HG03565 (cell line): ENCODE data around the gene SNTG2.
"Not testable (repeated sequence)": the region's sequence is repeated elsewhere in the genome, so short reads cannot be mapped to it uniquely, and the experiment has no call there.

Experiments used
- ATAC-seq: cut with Tn5 transposase; IDR thresholded peaks from one replicate; pipeline ENCODE4 v1.9.1; 2021; ENCODE audit warnings: mild to moderate bottlenecking, moderate library complexity; ENCODE audit not compliant: unreplicated experiment

The SNTG2 gene

GRCh38 chr2:950080-950966 lies at the start of gene SNTG2:
Gene SNTG2, plus strand, starts transcription at chr2:950849. Its CDS starts 148 bp downstream, at chr2:950997.
- ATAC-seq = no peak

DNA sequence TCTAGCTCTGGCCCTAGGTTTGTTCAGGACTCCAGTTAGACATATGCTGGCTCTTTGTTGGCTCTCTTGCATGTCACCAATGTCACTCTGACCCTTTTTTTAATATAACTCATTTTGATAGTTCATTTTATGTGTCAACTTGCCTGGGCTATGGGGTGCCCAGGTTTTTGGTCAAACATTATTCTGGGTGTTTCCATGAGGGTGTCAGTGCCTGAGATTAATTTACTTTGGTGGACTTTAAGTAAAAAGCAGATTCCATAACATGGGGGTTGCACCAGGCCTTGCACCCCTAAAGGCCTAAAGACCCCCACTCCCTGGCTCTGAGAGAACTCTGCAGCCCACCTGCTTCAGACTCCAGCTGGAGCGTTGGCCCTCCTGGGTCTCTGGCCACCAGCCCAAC lies 48.1 kb upstream of the SNTG2 start:
- ATAC-seq = no peak

- no peak for ATAC-seq
Observed at GRCh38 chr2:903223-903900, 47.3 kb upstream of the SNTG2 start.

GRCh38 chr2:904246-905024 lies 46.2 kb upstream of the SNTG2 start:
- no peak for ATAC-seq

GRCh38 chr2:905091-905832 lies 45.4 kb upstream of the SNTG2 start:
- no peak for ATAC-seq

DNA sequence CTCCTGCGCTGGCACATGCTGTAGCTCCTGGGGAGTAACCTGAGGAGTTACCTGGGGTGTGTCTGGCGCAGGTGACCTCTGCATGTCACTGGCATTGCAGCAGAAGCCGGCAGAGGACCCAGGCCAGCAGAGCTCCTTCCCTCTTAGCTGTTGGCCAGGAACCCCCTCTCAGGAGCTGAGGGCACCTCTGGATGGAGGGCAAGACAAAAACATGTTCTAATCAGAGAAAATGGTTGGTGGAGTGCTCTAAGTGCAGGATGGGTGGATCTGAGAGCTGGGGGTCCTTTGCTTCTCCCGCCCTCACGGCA lies 44.9 kb upstream of the SNTG2 start:
- no peak for ATAC-seq

GRCh38 chr2:907706-908105 lies 42.9 kb upstream of the SNTG2 start:
- ATAC-seq = no peak

- ATAC-seq = no peak
Observed at GRCh38 chr2:908568-908967, 42.1 kb upstream of the SNTG2 start.

GRCh38 chr2:909764-910379 lies 40.8 kb upstream of the SNTG2 start:
- ATAC-seq = not testable (repeated sequence)

GRCh38 chr2:910698-911097 lies 40.0 kb upstream of the SNTG2 start:
- ATAC-seq = no peak

GRCh38 chr2:915979-916378 lies 34.7 kb upstream of the SNTG2 start:
- no peak for ATAC-seq

DNA sequence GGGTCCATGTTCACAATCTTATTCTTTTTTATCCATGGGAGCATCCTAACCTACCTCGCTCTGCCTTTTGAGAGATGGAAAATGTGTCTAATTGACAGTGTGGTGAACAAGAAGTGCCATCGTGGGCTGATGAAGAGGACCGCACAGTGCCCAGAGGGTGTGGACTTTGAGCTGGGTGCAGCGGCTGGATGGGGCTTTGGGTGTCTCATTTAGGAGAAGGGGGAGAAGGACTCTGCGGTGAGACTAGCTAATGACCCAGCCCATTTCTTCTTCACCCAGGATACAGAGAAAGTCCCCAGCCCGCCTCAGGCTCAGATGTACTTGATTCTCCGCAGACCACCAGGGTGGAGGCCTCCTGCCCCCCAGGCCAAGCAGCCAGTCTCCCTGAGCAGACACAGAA lies 33.7 kb upstream of the SNTG2 start:
- ATAC-seq = no peak

DNA sequence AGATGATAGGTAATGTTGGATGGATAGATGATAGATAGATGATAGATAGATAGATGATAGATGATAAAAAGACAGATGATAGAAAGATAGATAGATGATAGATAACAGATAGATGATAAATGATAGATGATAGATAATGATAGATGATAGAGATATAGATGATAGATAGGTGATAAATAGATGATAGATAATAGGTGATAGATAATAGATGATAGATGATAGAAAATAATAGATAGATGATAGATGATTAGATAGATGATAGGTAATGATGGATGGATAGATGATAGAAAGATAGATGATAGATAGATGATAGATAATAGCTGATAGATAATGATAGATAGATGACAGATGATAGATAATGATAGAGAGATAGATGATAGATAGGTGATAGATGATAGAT lies 31.0 kb upstream of the SNTG2 start:
- ATAC-seq = no peak

GRCh38 chr2:920573-920972 lies 30.1 kb upstream of the SNTG2 start:
- ATAC-seq = no peak

DNA sequence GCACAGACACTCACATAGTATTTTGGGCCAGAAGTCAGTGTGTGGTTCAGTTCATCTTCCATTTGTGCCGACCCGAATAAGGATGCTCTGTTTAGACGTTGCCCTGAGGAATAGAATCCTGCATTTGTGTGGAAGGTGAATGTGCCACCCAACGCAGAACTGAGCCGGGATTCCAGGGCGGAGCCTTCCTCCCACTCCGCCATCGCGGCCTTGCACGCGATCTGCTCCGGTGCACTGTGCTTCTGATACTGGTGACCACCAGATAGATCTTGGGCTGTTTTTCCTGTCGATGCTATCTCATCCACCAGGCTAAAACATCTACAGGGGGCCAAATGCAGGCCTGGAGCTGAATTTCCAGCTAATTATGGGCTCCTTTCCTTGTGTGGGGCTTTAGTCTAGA lies 29.6 kb upstream of the SNTG2 start:
- no peak for ATAC-seq

DNA sequence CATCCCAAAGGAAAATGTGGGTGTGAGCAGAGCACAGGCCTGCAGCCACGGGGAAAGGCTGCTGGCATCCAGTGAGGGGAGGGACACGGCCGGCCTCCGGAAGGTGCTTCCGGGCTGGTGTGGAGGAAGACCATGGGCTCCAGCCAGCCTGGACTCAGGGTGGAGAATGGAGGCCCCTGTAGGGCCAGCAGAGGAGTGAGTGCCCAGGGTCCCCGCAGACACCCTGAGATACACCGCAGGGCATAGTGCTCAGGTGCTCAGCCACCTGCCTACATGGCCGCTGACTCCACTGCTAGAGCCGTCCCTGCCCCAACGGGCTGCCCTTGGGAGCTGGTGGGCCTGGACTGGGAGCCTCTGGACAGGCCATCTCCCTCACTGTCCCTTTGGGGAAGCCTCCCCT lies 28.5 kb upstream of the SNTG2 start:
- no peak for ATAC-seq

DNA sequence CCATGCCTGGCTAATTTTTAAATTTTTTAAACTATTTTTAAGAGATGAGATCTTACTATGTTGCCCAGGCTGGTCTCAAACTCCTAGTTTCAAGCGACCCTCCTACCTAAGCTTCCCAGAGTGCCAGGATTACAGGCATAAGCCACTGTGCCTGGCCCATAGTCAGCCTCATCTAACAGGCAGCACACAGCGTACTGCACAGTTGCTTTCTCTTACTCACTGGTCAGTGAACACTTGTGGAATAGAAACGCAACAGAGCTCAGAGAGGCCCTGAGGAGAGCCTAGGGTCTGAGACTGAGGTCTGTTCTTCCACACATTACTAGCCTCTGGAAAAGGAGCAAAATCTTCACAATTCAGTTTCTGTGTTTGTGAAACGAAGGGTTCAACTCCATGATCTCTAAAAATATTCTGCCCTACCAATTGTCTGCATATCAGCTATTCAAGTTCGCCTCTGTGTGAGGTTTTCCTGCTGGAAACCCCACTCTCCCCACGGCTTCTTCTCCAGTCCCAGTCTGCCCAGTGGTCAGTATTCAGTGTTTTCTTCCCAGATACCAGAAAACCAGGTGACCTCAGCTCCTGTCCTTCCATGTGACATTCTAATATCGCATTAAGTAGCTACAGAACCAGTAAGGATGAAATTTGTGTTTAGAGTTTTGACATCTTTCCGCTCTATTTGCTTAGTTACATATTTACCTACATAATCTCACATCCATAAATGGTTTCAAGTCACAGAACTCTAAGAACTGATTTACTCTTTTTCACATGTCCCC lies 26.6 kb upstream of the SNTG2 start:
- ATAC-seq = no peak

GRCh38 chr2:924701-925100 lies 25.9 kb upstream of the SNTG2 start:
- no peak for ATAC-seq

- ATAC-seq = no peak
Observed at GRCh38 chr2:925309-925708, 25.3 kb upstream of the SNTG2 start.

- ATAC-seq = no peak
Observed at GRCh38 chr2:925711-926110, 24.9 kb upstream of the SNTG2 start.
